ENCODE data around the gene BMPR2.

- TF ChIP-seq CTCF (conservative IDR thresholded peaks at IDR 0.05 in 1 of 2, IDR thresholded peaks at IDR 0.05 in 1 of 2; ENCODE audit: low read depth in 1 of 2, low read length in 2 of 2) (no peak), EZH2 (IDR thresholded peaks at IDR 0.05; ENCODE audit: low read length, missing control alignments) (no peak)
These were observed 236.0 kb downstream of the BMPR2 start for GRCh38 chr2:202612145-202612544.
